Tibial nerve (tissue), 4 donors: ENCODE results near the gene CARD11. TPM values are rescaled to one million over a fixed set of nuclear protein-coding genes. Genes with fewer than 3 reads are reported as not detected.

ENCODE experiments used
- DNase-seq, 2 donors: peaks; one replicate each; pipeline ENCODE4 v3.0.0-alpha.2; 2019; ENCODE audit warnings: low spot score in 2 of 2
- H3K27ac ChIP-seq, 4 donors: fragments of 200-600 bp; sonication (generic) in 3 of 4; one replicate each; pipeline ENCODE4 v1.5.1; 2017 to 2019; ENCODE audit warnings: mild to moderate bottlenecking in 1 of 4
- H3K27me3 ChIP-seq, 2 donors: fragments of 200-600 bp; sonication (generic) in 1 of 2; one replicate each; pipeline versions ENCODE4 v1.5.1 to v1.6.0; 2017 to 2019
- H3K36me3 ChIP-seq, 3 donors: fragments of 200-600 bp; sonication (generic); one replicate each; pipeline ENCODE4 v1.5.1; 2018 to 2019
- H3K4me1 ChIP-seq, 4 donors: fragments of 200-600 bp; sonication (generic) in 3 of 4; one replicate each; pipeline ENCODE4 v1.5.1; 2017 to 2019
- H3K4me3 ChIP-seq, 4 donors: fragments of 200-600 bp; sonication (generic) in 3 of 4; one replicate each; pipeline ENCODE4 v1.5.1; 2017 to 2019; ENCODE audit warnings: mild to moderate bottlenecking in 1 of 4, moderate library complexity in 1 of 4
- H3K9me3 ChIP-seq, 4 donors: fragments of 200-600 bp; sonication (generic) in 3 of 4; one replicate each; pipeline ENCODE4 v1.5.1; 2017 to 2019
- EP300 ChIP-seq, 2 donors: sonication (generic); formaldehyde crosslinking; IDR thresholded peaks; one replicate each; pipeline ENCODE4 v1.6.1; 2017; ENCODE audit warnings: antibody characterized with exemption in 2 of 2, mild to moderate bottlenecking in 1 of 2
- POLR2A ChIP-seq, 2 donors: fragments of 450-650 bp; IDR thresholded peaks; one replicate each; pipeline ENCODE4 v1.6.1; 2017; ENCODE audit warnings: antibody characterized with exemption in 2 of 2, mild to moderate bottlenecking in 2 of 2, moderate library complexity in 2 of 2
- WGBS, 2 donors: methylation state at CpG; one replicate each; pipeline ENCODE4 v1.1.5; 2018; 5-methylcytosine and 5-hydroxymethylcytosine counted together
- total RNA-seq, 4 donors: library from RNA; depleted of rRNA; stranded (reverse); fragments of >200 nt; gene quantifications; one replicate each; pipeline ENCODE4 v1.1.0, GENCODE V29; 2016
- TF ChIP-seq, protein P1 (sequence below), 5 experiments: fragments of 200-600 bp in 3 of 5; fragments of 450-650 bp in 2 of 5; sonication (generic) in 3 of 5; IDR thresholded peaks; one replicate each; pipeline ENCODE4 v1.5.1; 2016 to 2019; ENCODE audit warnings: antibody characterized with exemption in 5 of 5, mild to moderate bottlenecking in 3 of 5, moderate library complexity in 2 of 5

CARD11 gene
- total RNA-seq, 4 donors from 2014 or later, result 2.0 to 4.8 (median 3.1) TPM

DNA sequence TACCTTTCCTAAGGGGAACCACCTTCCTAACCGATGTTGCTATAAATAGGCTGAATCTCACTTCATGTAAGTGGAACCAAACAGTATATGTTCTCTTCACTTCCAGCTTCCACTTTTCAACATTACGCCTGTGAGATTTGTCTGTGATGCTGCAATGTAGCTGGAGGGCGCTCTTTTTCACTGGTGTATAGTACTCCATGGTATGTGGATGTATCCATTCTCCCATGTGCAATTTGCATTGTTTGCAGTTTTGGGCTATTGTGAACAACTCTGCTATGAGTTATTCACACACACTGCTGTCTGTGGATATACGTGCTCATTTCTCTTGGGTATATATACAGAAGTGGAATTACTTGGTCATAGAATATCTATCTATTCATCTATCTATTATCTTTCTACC lies 123.6 kb downstream of the CARD11 start:
- no peak overlapping the region for H3K4me3 ChIP-seq
- peaks cover 0 to 8% (median 0%) of the 10 kb centered on the region in 4 donors for H3K4me1 ChIP-seq
- peaks cover 0 to 3% (median 0%) of the 10 kb centered on the region in 4 donors for H3K9me3 ChIP-seq
- no peak overlapping the region for H3K27ac ChIP-seq
- H3K27me3 ChIP-seq, result peaks cover 0 to 7% of the 10 kb centered on the region in 2 donors
- H3K36me3 ChIP-seq, result no peaks in the 10 kb centered on the region
- TF ChIP-seq POLR2A (IDR thresholded peaks at IDR 0.05) (no peak), EP300 (IDR thresholded peaks at IDR 0.05) (no peak)
- TF ChIP-seq, protein P1, sequence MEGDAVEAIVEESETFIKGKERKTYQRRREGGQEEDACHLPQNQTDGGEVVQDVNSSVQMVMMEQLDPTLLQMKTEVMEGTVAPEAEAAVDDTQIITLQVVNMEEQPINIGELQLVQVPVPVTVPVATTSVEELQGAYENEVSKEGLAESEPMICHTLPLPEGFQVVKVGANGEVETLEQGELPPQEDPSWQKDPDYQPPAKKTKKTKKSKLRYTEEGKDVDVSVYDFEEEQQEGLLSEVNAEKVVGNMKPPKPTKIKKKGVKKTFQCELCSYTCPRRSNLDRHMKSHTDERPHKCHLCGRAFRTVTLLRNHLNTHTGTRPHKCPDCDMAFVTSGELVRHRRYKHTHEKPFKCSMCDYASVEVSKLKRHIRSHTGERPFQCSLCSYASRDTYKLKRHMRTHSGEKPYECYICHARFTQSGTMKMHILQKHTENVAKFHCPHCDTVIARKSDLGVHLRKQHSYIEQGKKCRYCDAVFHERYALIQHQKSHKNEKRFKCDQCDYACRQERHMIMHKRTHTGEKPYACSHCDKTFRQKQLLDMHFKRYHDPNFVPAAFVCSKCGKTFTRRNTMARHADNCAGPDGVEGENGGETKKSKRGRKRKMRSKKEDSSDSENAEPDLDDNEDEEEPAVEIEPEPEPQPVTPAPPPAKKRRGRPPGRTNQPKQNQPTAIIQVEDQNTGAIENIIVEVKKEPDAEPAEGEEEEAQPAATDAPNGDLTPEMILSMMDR (IDR thresholded peaks at IDR 0.05), result no peak
- 92 to 93% methylated on average over 4 of the region's 4 CpGs for WGBS, 2 donors
- no peak for DNase-seq

DNA sequence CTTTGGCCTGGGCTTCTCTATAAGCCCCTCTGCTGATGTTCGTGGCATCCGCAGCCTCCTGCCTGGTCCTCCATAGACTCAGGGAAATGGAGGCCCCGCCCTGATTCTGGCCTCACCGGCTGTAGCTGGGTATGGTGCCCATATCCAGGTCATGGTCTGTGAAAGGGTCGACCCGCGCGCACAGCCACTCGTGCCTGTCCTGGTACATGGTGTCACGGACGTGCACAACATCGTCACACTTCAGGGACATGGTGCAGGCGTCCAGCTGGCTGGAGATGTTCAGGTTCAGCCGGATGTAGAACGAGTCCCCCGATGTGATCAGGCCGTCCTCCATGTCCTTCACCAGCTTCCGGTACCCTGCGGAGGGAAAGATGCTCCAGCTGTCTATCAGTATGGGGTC lies 124.4 kb downstream of the CARD11 start:
- no peak overlapping the region for H3K27ac ChIP-seq
- H3K4me3 ChIP-seq, result no peak overlapping the region
- H3K27me3 ChIP-seq, result peaks cover 0 to 5% of the 10 kb centered on the region in 2 donors
- peaks cover 0 to 8% (median 0%) of the 10 kb centered on the region in 4 donors for H3K4me1 ChIP-seq
- TF ChIP-seq EP300 (IDR thresholded peaks at IDR 0.05) (no peak), POLR2A (IDR thresholded peaks at IDR 0.05) (no peak)
- TF ChIP-seq, protein P1 (IDR thresholded peaks at IDR 0.05), result no peak
- peaks cover 0 to 3% (median 0%) of the 10 kb centered on the region in 4 donors for H3K9me3 ChIP-seq
- DNase-seq, result no peak
- no peaks in the 10 kb centered on the region for H3K36me3 ChIP-seq
- WGBS, 2 donors, result 93 to 94% methylated on average over 15 to 16 of the region's 19 CpGs

DNA sequence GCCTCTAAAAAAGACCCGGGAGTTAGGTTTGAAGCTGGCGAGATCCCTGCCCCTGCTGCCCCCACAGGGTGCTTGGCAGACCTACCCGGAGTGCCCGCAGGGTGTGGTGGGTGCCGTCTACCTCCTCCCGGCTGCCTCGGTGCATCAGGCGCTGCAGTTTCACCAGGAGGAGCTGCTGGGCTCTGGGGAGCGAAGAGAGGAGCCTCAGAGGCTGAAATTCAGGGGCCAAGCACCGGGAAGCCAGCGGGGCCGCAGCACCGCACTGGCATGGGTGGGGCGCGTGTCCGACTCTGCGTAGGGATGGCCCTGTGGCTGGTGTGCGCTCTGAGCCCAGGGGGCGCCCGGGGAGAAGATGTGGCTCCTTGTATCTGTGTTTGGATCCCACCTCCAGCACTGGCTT lies 125.3 kb downstream of the CARD11 start:
- no peak overlapping the region for H3K27ac ChIP-seq
- H3K9me3 ChIP-seq, result peaks cover 0 to 3% (median 0%) of the 10 kb centered on the region in 4 donors
- 83 to 90% methylated on average over 9 to 16 of the region's 20 CpGs for WGBS, 2 donors
- no peaks in the 10 kb centered on the region for H3K27me3 ChIP-seq
- no peak for DNase-seq
- TF ChIP-seq, protein P1 (IDR thresholded peaks at IDR 0.05), result no peak
- no peak for TF ChIP-seq POLR2A (IDR thresholded peaks at IDR 0.05)
- TF ChIP-seq EP300 (IDR thresholded peaks at IDR 0.05), result no peak
- no peaks in the 10 kb centered on the region for H3K36me3 ChIP-seq
- no peak overlapping the region for H3K4me3 ChIP-seq
- peaks cover 0 to 8% (median 0%) of the 10 kb centered on the region in 4 donors for H3K4me1 ChIP-seq

DNA sequence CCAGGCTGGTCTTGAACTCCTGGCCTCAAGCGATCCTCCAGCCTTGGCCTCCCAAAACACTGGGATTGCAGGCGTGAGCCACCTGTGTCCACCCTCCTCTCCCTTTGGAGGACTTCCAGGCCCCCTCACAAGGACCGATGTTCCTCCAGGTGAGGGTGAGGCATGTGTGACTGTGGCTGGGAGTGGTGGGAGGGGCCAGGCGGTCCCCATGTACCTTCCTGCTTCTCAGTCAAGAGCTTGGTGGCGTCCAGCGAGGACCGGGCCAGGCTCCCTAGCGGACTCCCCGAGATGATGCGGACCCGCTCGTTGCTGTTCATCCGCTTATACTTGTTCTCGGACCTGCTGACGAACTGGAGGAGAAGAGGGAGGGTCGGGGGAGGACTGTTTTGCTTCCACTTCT lies 128.6 kb downstream of the CARD11 start:
- Histone ChIP-seq H3K27me3 (no peaks in the 10 kb centered on the region), H3K27ac (no peak overlapping the region), H3K36me3 (no peaks in the 10 kb centered on the region), H3K9me3 (peaks cover 0 to 3% (median 0%) of the 10 kb centered on the region in 4 donors), H3K4me1 (no peaks in the 10 kb centered on the region), H3K4me3 (no peak overlapping the region)
- WGBS, 2 donors, result 88 to 91% methylated on average over 8 to 16 of the region's 16 CpGs
- TF ChIP-seq EP300 (IDR thresholded peaks at IDR 0.05) (no peak), POLR2A (IDR thresholded peaks at IDR 0.05) (no peak)
- DNase-seq, result no peak

DNA sequence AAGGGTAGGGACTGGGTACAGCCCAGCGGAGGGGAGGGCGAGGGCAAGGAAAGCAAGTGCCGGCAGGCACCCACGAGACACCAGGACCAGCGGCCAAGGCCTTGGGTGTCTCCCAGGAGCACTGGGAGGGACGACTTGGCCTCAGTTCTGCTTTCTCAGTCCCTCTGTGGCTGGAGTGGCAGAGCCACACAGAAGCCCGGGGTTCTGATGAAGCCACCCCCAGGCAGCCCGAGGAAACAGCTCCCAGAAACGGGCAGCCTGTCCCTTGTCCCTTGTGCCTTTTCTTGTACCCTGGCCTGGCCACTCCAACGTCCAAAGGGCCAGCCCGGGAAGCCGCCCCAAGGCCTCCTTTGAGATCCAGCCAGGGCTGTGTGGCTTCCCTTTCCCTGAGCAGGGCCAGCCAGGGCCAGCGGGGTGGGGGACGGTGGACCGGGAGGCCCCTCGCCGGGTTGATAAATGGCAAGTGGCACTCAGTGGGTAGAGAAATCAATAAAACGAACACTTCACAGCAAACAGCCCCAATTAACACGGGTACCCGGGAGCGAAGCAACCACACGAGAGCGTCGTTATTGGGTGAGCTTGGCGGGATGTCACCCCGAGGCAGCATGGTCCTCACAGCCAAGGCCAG lies 129.8 kb downstream of the CARD11 start:
- no peak overlapping the region for H3K4me3 ChIP-seq
- TF ChIP-seq, protein P1 (IDR thresholded peaks at IDR 0.05), result no peak
- TF ChIP-seq EP300 (IDR thresholded peaks at IDR 0.05), result no peak
- no peak for TF ChIP-seq POLR2A (IDR thresholded peaks at IDR 0.05)
- no peak for DNase-seq
- no peaks in the 10 kb centered on the region for H3K4me1 ChIP-seq
- 63 to 68% methylated on average over 24 to 26 of the region's 26 CpGs for WGBS, 2 donors
- no peaks in the 10 kb centered on the region for H3K27me3 ChIP-seq
- H3K27ac ChIP-seq, result no peak overlapping the region
- no peaks in the 10 kb centered on the region for H3K36me3 ChIP-seq
- no peaks in the 10 kb centered on the region for H3K9me3 ChIP-seq
